SJSA1 (cell line): ENCODE data around the gene ORAI1. TPM values are rescaled to one million over a fixed set of nuclear protein-coding genes. Genes with fewer than 3 reads are reported as not detected.
"Not testable (repeated sequence)": the region's sequence is repeated elsewhere in the genome, so short reads cannot be mapped to it uniquely, and the experiment has no call there.

ENCODE experiments used
- DNase-seq, 2 experiments: peaks; one replicate each; pipeline ENCODE4 v3.0.0-alpha.2; 2015 to 2020; ENCODE audit warnings: low spot score in 2 of 2, low read depth in 1 of 2
- H3K27ac ChIP-seq: fragments of 250-450 bp; sonication (Bioruptor Pico); 2 replicates; pipeline ENCODE4 v1.5.1; 2020; ENCODE audit warnings: mild to moderate bottlenecking, moderate library complexity
- H3K27me3 ChIP-seq: fragments of 250-450 bp; sonication (Bioruptor Pico); replicated peaks from 2 replicates; pipeline ENCODE4 v1.5.1; 2020; ENCODE audit warnings: mild to moderate bottlenecking, moderate library complexity
- H3K36me3 ChIP-seq: fragments of 250-450 bp; sonication (Bioruptor Pico); 2 replicates; pipeline ENCODE4 v1.5.1; 2020; ENCODE audit warnings: mild to moderate bottlenecking
- H3K4me1 ChIP-seq: fragments of 250-450 bp; sonication (Bioruptor Pico); replicated peaks from 2 replicates; pipeline ENCODE4 v1.6.1; 2021; ENCODE audit warnings: mild to moderate bottlenecking
- H3K4me3 ChIP-seq: fragments of 250-450 bp; sonication (Bioruptor Pico); 2 replicates; pipeline ENCODE4 v1.5.1; 2020; ENCODE audit warnings: mild to moderate bottlenecking
- H3K9me3 ChIP-seq: fragments of 250-450 bp; sonication (Bioruptor Pico); replicated peaks from 2 replicates; pipeline ENCODE4 v1.5.1; 2020; ENCODE audit warnings: mild to moderate bottlenecking
- total RNA-seq: library from RNA; depleted of rRNA; stranded (reverse); fragments of >200 nt; shearing (Covaris generic); gene quantifications from 2 replicates; pipeline ENCODE4 v1.2.3, GENCODE V29; 2014; rRNA removed

The ORAI1 gene
- total RNA-seq, 1 experiment from 2014 or later = 11.7 TPM

DNA sequence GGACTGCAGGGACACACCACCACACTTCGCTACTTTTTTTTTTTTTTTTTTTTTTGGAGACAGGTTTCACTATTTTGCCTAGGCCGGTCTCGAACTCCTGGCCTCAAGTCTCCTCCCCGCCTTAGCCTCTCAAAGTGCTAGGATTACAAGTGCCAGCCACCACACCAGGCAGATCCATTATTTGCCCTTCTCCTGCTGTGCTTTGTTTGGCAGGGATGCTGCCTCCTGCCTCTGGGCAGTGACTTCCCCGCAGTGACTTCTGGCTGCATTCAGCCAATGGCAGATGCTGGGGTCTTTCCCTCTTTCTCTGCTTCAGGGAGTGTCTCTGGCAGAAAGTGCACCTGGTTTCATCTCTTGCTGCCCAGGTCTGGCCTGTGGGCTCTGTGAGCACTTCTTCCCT lies 49.9 kb downstream of the ORAI1 start:
- no peak for DNase-seq

GRCh38 chr12:121678305-121678704 lies 52.0 kb downstream of the ORAI1 start:
- no peak for DNase-seq
- no peaks in the 10 kb centered on the region for H3K4me1 ChIP-seq
- H3K9me3 ChIP-seq = no peaks in the 10 kb centered on the region
- no peaks in the 10 kb centered on the region for H3K27me3 ChIP-seq
- H3K27ac ChIP-seq = no peak overlapping the region
- no peak overlapping the region for H3K4me3 ChIP-seq
- no peaks in the 10 kb centered on the region for H3K36me3 ChIP-seq

More for the DNA sequence above, 49.9 kb downstream of the ORAI1 start:
- H3K4me3 ChIP-seq = no peak overlapping the region
- no peaks in the 10 kb centered on the region for H3K9me3 ChIP-seq
- peaks cover 11% of the 10 kb centered on the region for H3K4me1 ChIP-seq
- no peaks in the 10 kb centered on the region for H3K27me3 ChIP-seq
- no peaks in the 10 kb centered on the region for H3K36me3 ChIP-seq
- H3K27ac ChIP-seq = no peak overlapping the region

DNA sequence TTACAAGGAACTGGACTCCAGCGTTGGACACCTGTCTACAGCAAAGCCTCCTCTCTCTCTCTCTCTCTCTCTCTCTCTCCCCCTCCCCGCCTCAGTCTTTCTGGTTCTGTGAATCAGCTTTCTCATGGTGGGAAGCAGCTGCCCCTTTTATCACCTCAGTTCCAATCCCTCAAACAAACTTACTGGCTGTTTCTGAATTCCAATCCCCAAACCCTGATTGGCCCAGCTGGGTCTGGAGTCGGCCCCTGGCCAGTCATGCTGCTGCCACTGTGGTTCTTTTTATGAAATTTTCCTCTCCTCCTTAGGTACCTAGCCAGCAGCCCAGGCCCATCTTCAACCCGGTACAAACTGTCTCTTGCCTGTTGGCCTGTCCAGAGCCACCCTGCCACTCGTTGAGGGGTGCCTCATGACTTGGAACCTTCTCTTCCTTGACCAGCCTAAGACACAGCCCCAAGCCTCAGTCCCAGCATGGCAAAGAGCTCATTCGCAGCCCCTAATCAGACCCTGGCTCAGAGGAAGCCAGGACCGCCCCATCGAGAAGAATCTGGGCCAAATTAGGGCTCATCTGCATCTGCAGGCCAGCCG lies 52.5 kb downstream of the ORAI1 start:
- Histone ChIP-seq H3K9me3 (no peaks in the 10 kb centered on the region), H3K4me1 (no peaks in the 10 kb centered on the region), H3K27me3 (no peaks in the 10 kb centered on the region), H3K36me3 (no peaks in the 10 kb centered on the region), H3K4me3 (no peak overlapping the region), H3K27ac (no peak overlapping the region)
- DNase-seq = no peak

DNA sequence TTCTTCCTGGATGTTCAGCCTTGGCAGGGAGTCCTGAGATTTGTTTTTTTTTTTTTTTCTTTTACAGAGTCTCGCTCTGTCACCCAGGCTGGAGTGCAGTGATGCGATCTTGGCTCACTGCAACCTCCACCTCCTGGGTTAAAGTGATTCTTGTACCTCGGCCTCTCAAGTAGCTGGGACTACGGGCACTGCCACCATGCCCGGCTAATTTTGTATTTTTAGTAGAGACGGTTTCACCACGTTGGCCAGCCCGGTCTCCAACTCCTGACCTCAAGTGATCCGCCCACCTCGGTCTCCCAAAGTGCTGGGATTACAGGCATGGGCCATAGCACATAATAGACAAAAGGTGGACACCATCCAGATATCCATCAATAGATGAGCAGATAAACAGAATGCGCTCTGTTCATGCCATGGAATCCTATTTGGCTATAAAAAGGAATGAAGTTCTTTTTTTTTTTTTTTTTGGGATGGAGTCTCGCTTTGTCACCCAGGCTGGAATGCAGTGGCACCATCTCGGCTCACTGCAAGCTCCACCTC lies 53.4 kb downstream of the ORAI1 start:
- H3K36me3 ChIP-seq, H3K4me1 ChIP-seq, H3K9me3 ChIP-seq, H3K4me3 ChIP-seq, H3K27me3 ChIP-seq, DNase-seq, H3K27ac ChIP-seq: not testable (repeated sequence)

GRCh38 chr12:121688966-121689365 lies 62.6 kb downstream of the ORAI1 start:
- H3K27ac ChIP-seq = no peak overlapping the region
- no peaks in the 10 kb centered on the region for H3K27me3 ChIP-seq
- DNase-seq = no peak
- H3K9me3 ChIP-seq = no peaks in the 10 kb centered on the region
- no peaks in the 10 kb centered on the region for H3K36me3 ChIP-seq
- H3K4me1 ChIP-seq = peaks cover 8% of the 10 kb centered on the region
- H3K4me3 ChIP-seq = no peak overlapping the region

DNA sequence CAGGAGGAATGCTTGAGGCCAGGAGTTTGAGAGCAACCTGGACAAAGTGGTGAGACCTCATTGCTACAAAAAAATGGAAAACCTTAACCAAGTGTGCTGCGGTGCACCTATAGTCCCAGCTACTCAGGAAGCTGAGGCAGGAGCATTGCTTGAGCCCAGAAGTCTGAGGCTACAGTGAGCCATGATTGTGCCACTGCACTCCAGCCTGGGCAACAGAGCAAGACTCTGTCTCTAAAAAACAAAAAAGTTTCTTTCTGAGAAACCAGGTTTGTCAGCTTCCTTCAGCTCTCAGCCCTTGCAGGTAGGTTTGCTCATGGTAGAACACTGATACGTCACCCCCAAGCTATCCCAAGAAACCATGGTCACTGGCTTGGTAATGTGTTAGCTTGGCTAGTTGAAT lies 63.1 kb downstream of the ORAI1 start:
- H3K9me3 ChIP-seq = no peaks in the 10 kb centered on the region
- no peak for DNase-seq

More for the DNA sequence above, 63.1 kb downstream of the ORAI1 start:
- Histone ChIP-seq H3K27ac (no peak overlapping the region), H3K4me1 (peaks cover 8% of the 10 kb centered on the region), H3K36me3 (no peaks in the 10 kb centered on the region), H3K27me3 (no peaks in the 10 kb centered on the region), H3K4me3 (no peak overlapping the region)

Other genes with a start within 250 kb of the ORAI1 start
- 58.4 and 63.2 TPM in 2 replicates for gene RNF34, start 226.4 kb upstream of the ORAI1 start, total RNA-seq
- 15.2 and 22.0 TPM in 2 replicates for gene KDM2B, start 45.5 kb upstream of the ORAI1 start, total RNA-seq
- 0.72 TPM in 1 of 2 replicates, not detected in the other for gene MORN3, start 43.1 kb downstream of the ORAI1 start, total RNA-seq
- gene TMEM120B, start 86.2 kb downstream of the ORAI1 start, total RNA-seq = 6.5 and 14.0 TPM in 2 replicates
- 1.6 and 4.0 TPM in 2 replicates for gene RHOF, start 167.2 kb downstream of the ORAI1 start, total RNA-seq
- 1.3 and 1.7 TPM in 2 replicates for gene SETD1B, start 177.5 kb downstream of the ORAI1 start, total RNA-seq
- gene HPD, start 232.3 kb downstream of the ORAI1 start, total RNA-seq = 0.11 TPM in 1 of 2 replicates, not detected in the other